ENCODE data around the gene CIDEC.

The CIDEC gene

GRCh38 chr3:9841015-9841414 is 39.0 kb downstream of the CIDEC start:
- FAIRE-seq, result no peak

GRCh38 chr3:9838856-9839255 is 41.2 kb downstream of the CIDEC start:
- no peak for FAIRE-seq

GRCh38 chr3:9837701-9838582 is 42.1 kb downstream of the CIDEC start:
- FAIRE-seq, result no peak

GRCh38 chr3:9834520-9835380 is 45.3 kb downstream of the CIDEC start:
- FAIRE-seq, result no peak

- FAIRE-seq, result no peak
Observed at GRCh38 chr3:9833078-9833477, 47.0 kb downstream of the CIDEC start.

GRCh38 chr3:9831253-9831652 is 48.8 kb downstream of the CIDEC start:
- FAIRE-seq, result no peak

- FAIRE-seq, result no peak
Observed at GRCh38 chr3:9828801-9829755, 51.0 kb downstream of the CIDEC start.

GRCh38 chr3:9826815-9827573 is 53.1 kb downstream of the CIDEC start:
- no peak for FAIRE-seq

GRCh38 chr3:9825451-9826040 is 54.5 kb downstream of the CIDEC start:
- FAIRE-seq, result no peak

- FAIRE-seq, result no peak
Observed at GRCh38 chr3:9820946-9821345, 59.1 kb downstream of the CIDEC start.

- FAIRE-seq, result no peak
Observed at GRCh38 chr3:9820543-9820942, 59.5 kb downstream of the CIDEC start.

- FAIRE-seq, result no peak
Observed at GRCh38 chr3:9818666-9819335, 61.3 kb downstream of the CIDEC start.

GRCh38 chr3:9817436-9817835 is 62.6 kb downstream of the CIDEC start:
- no peak for FAIRE-seq
